22Rv1 (cell line): Measurements from ENCODE around the gene CEP85.
A peak's percentile ranks its signal among the peaks of the same experiment; 100 is the strongest.
"Not testable (repeated sequence)": the region's sequence is repeated elsewhere in the genome, so short reads cannot be mapped to it uniquely, and the experiment has no call there.

ENCODE experiments used
- H3K27ac ChIP-seq: fragments of 450-650 bp; 2 replicates; pipeline ENCODE4 v1.5.1; 2017
- CTCF ChIP-seq: fragments of 450-650 bp; IDR thresholded peaks from 2 replicates; pipeline ENCODE4 v1.5.1; 2017; ENCODE audit warnings: mild to moderate bottlenecking
- ZFX ChIP-seq: fragments of 450-650 bp; IDR thresholded peaks from 2 replicates; pipeline ENCODE4 v1.6.1; 2017; ENCODE audit warnings: antibody characterized with exemption, borderline replicate concordance

CEP85 gene

GRCh38 chr1:26225033-26225831 lies 8.8 kb upstream of the CEP85 start:
- TF ChIP-seq ZFX (no peak), CTCF (no peak)

GRCh38 chr1:26230682-26231081 lies 3.3 kb upstream of the CEP85 start:
- not testable (repeated sequence) for H3K27ac ChIP-seq

More at GRCh38 chr1:26225033-26225831, 8.8 kb upstream of the CEP85 start:
- H3K27ac ChIP-seq, result no peak overlapping the region

GRCh38 chr1:26234644-26235370 lies 807 bp downstream of the CEP85 start:
- TF ChIP-seq CTCF (no peak), ZFX (no peak)
- H3K27ac ChIP-seq, result peak overlapping the region; percentile 82

GRCh38 chr1:26237230-26237966 lies 3.4 kb downstream of the CEP85 start:
- no peak overlapping the region for H3K27ac ChIP-seq
- no peak for TF ChIP-seq CTCF
- TF ChIP-seq ZFX, result no peak

GRCh38 chr1:26239936-26240335 lies 5.9 kb downstream of the CEP85 start:
- no peak overlapping the region for H3K27ac ChIP-seq
- TF ChIP-seq CTCF (no peak), ZFX (no peak)

GRCh38 chr1:26252718-26253117 lies 18.7 kb downstream of the CEP85 start:
- no peak for TF ChIP-seq ZFX
- no peak for TF ChIP-seq CTCF
- H3K27ac ChIP-seq, result no peak overlapping the region

GRCh38 chr1:26254404-26254803 lies 20.4 kb downstream of the CEP85 start:
- no peak overlapping the region for H3K27ac ChIP-seq
- no peak for TF ChIP-seq ZFX
- TF ChIP-seq CTCF, result no peak
